ENCODE data around the gene BTBD18.

Gene BTBD18, protein sequence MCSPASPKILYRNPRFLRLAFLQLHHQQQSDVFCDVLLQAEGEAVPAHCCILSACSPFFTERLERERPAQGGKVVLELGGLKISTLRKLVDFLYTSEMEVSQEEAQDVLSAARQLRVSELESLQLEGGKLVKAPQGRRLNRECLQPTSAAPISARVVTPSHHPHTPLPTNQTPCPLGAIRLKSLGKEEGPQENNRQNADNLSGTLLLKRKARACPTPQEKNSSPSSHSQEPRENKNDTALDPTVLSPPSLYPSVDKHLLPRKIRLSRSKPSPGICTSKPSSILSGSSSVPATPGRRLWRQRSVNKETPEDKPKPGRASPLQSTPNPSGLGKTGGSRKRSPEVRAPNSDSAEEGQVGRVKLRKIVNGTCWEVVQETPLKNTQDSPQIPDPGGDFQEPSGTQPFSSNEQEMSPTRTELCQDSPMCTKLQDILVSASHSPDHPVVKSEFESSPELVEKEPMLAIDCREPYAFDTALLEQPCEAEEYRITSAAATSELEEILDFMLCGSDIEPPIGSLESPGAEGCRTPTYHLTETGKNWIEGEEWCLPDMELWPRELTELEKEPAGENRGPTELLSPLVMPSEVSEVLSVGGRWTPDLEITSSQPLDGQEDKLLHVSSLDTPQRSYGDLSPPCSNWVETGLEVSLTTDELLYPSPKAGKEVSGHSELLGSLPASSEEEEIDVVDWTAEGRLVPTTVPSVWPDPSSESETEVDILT
- 0 to 0.31 reads per million in 2 donors for total RNA-seq

DNA sequence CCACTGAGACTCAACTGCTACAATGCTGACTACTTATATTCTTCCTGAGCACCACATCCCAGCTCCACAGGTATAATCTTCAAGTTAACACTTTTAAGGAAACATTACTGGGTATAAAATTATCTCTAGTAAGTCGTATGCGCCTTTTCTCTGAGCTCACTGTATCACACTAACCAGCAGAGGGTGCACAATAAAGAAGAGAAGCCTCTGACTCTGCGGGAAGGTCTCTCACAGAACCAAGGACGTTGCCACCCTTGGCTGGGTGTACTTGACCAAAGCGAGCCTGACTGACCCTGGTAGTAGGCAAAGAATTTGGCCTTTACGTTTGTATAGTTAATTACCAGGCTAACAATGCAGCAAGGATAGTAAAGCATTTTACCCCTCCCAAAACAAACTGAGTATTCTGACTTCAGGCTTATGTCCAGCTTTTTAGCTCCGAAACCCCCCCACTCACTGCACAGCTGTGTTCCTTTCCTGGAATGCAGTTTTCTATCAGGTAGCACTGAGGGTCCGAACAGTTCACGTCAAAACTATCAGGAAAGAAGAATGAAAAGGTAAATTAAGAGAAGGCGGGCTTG is at the start of gene BTBD18:
BTBD18 (minus strand) TSS at position 144 of the 578 bp plus-strand sequence. CDS start 631 bp downstream, outside the sequence.
- DNase-seq: peak in 1 of 5 experiments; percentile 27

DNA sequence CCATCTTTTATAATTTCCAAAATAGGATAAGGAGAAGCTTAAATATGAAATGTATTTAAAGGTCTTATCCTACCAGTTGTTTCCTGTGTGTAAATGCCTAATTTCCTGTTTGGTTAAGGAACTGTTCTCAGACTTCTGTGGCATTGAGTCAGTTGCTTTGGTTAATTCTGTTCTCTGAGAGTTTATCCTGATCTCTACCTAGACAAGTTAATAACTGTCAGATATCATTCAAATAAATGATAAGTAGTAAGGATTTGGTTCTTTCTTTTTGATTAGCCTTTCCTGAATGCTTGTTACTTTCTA is 49.5 kb upstream of the BTBD18 start:
- peak in 1 of 5 experiments; percentile 11 for DNase-seq

DNA sequence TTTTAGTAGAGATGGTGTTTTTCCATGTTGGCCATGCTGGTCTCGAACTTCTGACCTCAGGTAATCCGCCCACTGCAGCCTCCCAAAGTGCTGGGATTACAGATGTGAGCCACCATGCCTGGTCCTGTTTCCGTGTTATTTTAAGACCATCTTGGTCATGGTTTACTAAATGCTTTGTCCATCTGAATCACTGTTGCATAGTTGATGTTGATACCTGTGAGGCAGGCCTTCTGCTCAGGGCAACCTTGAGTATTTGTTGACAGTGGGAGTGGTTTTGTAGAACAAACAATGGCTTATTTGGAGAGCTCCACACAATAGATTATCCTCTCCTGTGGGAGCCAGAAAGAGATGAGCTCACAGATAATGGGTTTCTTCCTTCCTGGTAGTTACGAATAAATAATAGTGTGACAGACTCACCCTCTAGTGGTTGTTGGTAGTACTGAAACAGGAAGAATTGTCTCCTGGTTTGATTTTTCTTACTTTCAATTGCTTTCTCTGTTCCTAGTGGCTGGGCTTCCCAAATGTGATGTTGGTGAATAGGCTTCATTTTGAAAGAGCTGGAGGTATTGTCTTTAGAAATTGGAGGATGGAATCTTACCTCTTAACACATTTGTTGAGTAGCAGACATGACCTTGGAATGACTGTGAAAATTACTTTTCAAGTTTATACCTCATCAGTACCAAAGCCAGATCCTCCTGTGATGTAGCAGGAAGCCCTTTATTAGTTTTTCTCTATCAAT is 49.0 kb upstream of the BTBD18 start:
- DNase-seq: peak in 2 of 5 experiments; percentile 48 to 66

DNA sequence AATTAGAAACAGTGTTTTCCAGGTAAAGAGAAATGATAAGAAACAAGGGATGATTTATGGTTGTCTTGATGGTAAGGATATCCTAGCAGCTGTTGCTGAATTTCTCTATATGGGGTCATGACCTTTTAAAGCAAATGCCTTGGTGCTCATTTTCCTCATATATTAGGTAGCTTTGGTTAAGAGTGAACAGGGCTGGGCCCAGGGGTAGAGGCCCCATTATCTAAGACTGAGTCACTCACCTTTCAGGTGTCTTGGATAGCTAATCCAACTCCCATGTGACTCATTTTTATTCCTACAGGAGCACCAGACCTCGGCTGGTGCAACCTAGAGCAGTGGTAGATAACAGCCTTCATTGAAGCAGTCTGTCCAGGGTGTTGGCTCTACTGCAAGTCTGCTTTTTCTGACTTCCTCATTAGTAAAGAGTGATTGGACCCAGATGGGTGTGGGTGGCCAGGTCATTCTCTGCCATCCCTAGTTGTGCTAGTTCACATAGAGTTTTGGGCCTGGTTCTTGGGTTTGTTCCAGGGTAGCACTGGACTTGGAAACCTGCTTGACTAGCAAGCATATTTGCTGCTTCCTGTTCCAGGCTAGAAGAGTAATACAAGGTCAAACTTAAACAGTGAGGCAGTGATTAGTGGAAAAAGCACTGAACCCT is 47.4 kb upstream of the BTBD18 start:
- DNase-seq: no peak

DNA sequence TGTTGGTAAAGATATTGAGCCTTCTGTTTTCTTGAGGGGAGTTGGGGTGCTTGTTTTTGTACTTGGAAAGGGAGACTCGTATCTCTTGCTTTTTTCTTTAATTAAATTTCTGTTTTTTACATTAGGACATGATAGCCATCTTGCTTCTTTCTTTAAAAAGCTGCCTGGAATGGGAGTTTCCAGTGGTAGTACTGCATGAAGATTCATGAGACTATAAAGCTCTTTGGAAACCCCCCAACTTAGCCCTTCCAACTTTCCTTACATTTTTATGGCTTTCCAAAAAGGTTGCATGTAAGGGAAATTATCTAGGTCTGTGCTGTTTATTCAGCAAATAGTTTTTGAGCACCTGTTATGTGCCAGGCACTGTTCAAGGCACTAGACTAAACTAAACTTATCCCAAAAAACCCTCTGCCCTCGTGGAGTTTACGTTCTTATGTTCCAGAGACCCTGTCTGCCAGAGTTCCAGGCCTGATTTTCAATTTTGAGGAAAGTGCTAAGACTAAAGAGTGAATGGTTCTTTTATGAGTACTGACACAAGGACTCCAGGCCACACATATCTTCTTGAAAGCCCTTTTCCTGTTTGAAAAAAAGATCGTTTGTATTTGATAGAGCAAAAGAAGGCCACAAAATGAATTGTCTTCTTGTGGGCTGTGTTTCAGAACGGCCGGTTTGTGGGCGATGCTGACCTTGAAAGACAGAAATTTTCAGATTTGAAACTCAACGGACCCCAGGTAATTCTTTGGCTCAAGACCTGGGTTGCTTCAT is 41.9 kb upstream of the BTBD18 start:
- peak in 1 of 5 experiments; percentile 5 for DNase-seq

DNA sequence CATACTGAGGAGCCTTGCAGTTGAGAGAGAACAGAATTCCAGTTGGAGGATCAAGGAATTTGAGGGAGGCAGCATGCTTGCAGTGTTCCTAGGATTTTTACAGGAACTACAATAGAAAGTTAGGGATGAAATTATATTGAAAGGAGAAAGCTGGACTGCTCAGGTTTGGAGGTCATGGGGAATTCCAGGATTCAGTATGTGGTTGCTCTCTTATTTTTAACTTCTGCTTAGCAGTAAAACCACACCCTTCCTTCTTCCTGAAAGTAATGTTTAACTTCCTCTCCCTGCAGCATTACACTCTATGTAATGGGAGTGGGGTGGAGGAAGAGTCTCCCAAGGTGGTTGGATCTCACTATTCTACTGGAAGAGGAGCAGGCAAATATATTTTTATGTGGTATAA is 41.3 kb upstream of the BTBD18 start:
- DNase-seq: peak in 1 of 5 experiments; percentile 9

DNA sequence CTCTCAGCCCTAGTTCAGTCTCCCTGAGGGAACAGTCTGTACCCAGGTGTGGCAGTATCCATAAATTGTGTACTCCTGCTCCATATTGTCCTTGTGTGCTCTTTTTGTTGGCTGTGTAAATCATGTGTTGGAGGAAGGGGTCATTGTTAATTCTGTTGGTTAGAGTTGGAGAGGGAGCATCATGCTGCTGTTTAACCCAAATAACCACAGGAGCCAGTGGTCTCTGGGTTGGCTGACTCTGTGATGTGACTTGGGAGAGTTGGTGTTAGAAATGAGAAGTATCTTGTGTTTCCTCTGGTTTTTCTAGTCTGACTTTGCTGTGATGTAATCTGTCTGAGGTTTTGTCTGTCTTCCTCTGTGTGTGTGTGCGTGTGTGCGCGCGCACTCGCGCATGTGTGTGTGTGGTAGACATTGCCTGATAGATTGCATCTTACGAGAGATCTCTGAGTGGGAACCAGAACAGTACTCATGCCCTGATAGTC is 40.5 kb upstream of the BTBD18 start:
- peak; percentile 50 to 96 (median 74) for DNase-seq

DNA sequence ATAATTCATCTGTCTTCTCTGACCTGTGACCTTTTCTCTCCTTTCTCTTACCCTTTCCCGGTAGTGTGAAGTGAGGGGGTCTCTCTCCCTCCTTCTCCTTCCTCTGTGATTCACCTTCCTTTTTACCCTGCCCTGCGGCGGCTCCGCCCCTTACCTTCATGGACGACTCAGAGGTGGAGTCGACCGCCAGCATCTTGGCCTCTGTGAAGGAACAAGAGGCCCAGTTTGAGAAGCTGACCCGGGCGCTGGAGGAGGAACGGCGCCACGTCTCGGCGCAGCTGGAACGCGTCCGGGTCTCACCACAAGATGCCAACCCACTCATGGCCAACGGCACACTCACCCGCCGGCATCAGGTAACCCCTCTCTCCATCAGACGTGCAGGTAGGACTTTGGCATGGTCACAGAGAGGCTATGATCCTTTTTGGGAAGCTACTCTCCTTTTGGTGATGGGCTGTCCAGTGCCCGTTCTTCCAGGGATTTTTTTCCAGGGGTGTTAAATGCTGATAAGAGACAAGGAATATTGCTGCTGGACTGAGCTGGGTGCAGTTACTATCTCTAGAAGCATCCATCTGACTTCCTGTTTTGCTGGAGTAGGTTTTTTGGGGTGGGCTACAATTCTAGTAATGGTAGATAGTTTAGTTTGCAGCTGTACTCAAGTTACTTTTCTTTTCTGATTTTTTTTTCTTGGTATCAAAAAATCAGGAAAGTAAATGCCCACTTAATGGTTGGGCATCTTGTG is 39.9 kb upstream of the BTBD18 start:
- DNase-seq: no peak

DNA sequence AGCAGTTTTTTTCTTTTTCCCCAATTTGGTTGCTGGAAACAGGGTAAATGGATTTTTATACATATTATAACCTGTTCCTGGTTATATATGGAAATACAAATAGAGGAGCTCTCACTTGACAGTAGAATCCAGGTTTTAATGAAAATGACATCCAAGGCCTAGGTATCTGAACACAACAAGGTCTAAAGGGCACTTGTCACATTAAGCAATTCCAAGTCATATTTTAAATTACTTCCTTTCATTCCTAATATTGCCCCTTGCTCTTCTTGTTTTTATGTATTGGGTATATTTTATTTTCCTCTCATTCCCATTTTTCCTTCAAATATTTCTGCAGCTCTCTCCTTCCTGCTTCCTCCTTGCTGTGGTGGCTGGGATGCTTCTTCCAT is 37.1 kb upstream of the BTBD18 start:
- no peak for DNase-seq

DNA sequence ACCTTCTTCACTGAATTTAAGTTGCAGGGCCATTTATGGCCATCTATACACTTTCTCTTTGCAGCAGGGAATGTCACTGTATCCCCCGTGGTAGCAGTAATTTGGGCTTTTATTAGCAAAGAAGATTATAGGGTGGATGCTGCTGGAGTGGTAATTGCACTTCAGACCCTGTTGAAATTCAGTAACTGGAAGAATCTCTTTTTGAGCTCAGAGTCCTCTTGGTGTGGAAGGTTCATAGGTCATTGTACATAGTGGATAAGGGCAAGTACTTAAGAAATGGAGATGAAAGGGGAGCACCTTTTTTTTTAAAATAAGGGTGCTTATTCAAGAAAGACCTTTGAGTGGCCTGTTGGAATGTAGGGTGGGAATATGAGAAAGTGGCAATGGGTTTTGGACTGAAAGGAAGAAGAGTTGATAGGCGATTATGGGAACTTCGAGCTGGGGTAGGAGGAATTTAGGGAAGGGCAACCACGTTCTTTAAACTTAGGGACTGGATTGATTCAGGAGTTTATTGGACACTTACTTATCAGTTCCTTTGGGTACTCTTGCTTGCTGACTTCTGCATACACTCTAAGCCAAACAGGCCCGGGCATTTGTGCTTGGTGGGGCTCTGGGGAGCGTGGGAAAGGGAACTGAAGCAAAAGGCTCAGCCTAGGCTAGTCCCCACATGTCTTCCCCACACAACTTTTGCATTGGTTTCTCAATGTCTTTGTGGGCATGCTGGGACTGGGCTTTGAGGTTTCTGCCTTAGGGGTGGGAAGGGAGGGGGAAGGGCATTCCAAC is 36.5 kb upstream of the BTBD18 start:
- DNase-seq: no peak

DNA sequence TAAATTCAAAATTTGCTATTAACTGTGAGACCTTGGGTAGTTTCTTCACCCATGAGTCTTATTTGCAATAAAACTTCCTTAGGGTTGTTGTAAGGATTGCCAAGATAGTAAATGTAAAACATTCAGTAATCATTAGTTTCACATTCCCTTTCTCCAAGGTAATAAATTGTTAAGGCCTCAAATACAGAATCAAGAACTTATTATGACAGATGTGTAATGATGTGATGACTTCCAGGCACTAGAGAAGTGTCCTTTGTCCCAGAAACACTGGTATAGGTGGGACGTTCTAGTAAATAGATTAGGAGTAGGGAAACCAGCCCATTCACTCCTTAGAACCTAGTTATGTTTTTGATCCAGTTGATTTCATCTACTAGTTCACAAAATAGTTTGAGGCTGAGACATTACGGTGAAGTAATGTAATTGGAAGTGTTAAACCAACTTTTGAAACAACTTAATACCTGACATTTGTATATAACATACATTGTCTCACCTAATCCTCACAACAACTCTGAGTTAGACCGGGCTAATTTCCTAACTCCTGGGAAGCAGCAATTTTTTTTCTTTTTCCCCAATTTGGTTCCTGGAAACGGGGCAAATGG is 35.5 kb upstream of the BTBD18 start:
- no peak for DNase-seq

DNA sequence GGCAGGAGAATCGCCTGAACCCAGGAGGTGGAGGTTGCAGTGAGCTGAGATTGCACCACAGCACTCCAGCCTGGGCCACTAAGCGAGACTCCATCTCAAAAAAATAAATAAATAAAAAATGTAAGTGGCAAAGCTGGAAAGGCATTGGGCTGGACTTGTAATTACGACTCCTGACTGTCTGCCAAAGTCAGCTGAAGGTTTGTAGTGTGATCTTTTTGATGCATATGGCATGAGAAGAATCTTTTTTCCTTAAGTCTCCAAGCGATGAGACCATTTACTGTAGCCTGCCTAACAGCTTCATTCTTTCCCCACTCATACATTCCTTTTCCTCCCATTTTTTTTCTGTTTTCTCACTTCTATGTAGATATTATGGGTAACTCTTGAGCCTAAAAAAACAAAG is 34.8 kb upstream of the BTBD18 start:
- DNase-seq: no peak

DNA sequence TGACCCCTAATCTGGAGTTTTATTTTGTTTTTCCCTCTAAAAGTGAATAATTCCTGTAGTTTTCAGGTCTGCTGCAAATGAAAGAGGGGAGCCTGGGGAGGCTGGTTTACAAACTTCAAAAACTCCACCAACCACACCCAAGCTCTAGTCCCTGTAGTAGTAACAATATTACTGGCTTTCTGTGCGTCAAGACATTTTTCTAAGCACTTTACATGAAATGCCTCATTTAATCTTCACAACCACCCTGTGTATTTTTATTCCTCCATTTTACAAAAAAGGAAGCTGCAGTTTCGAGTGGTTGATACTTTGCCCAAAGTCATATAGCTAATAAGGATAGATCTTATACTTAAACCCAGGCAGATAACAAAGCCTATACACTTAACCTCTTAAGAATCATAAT is 33.5 kb upstream of the BTBD18 start:
- DNase-seq: no peak

DNA sequence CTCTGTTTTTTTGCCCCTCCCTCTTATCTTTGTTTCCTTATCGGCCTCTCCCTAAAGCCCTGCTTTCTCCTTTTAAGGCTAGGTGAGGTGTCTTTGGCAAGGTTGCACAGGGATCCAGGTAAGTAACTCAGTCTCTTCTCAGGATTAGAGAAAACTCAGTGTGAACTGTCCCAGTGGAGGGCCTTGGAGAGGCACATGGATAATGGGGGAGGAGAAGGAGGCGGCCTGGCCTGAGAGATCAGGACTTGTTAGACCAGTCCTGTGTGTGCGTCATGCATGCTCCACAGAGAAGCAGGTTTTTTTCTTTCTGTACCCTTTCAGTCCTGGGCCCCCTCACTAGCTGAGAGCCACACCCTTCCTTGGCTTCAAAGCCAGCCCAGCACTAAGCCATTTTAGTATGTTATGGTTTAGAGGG is 29.9 kb upstream of the BTBD18 start:
- no peak for DNase-seq

DNA sequence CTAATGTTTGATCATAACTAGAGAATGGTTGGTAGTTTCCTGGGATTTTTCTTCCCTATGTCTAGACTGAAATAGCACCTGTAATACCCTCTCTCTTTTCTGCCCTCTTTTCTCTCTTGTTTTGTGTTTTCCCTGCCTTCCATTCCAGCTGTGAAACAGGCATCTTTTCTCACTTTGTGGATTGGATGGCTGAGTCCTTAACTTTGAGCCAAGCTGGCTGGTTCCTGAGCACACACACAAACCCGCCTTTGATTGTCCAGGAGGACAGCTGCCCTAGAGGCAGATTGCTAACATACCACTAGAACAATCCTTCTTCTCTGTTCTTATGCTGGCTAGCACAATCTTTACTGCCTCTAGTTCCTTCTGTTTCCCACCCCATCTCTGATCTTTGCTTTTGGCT is 27.7 kb upstream of the BTBD18 start:
- no peak for DNase-seq

DNA sequence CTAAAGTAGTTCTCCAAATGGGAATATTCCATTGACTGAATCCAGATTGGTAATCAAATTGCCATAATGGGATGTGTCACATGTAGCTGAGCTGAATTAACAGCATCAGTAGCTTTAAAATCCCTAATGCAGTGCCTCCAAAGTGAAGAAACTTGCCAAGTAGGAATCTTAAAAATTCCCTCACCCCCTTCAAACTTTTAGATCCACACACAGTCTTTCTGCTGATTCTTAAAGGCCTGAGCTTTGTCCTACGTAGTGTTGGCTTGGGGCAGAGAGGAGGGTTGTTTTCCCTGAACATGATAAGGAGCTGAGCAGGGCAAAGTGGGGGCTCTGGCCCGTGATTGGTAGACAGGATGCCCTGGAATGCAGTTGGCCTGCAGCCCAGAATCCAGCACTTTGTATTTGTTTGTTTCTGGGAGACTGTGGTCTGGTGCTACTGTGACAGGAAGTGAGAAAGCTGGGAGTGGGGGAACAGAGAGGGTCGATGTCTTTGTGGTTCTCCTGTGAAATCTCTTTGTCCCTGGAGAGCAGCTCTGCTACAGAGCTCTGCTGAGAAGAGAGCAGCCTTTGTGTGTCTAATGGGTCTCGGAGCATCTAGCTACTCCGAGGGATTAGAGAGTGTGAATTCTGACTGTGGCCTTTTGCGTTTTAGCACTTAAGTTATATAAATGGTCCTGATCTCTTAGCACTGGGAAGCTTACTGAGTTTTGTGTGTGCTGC is 26.9 kb upstream of the BTBD18 start:
- no peak for DNase-seq

DNA sequence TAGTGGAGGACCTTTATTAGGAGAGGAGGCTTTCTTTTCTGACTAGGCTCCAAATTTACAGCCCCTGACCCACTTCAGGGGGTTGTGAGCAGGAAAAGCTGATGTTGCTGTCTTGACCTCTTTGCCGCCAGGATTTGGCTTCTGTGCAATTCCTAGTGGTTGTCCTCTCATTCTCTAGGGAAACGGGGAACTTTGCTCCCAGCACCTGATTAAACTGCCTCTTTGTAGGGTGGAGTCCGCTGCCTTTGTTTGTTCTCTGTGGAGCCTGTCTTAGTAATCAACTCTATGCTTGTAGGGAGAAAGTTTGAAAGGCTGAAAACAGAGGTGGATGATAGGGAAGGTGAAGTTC is 26.3 kb upstream of the BTBD18 start:
- no peak for DNase-seq

DNA sequence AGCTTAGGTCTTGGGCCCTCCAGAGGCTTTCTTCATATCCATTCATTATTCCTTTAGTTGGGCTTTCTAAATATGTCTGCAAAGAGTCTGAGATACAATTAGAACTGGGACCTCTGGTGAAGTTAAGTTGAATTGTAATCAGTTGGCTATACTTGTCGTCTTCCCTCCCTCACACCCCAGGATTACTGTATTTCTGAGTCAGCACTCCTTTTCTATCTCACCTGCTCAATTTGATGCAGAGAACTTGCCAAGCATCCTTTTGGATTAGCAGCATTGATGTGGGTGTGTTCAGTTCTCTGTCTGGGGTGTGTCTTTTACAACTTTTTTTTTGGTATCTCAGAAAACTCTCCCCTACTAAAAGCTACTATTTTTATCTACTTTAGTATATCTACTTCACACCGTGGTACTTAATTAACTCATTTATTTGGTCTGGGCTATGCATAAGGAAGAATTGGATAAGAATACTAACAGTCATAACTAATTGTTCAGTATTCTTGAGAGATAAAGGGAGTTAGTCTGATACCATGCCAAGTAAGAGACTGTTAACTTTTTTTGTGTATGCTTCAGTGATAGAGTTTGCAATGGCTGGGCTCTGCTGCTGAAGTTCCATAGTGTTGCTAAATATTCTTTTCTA is 25.1 kb upstream of the BTBD18 start:
- no peak for DNase-seq
